ENCODE results near the gene LPP. TPM values are rescaled to one million over a fixed set of nuclear protein-coding genes. Genes with fewer than 3 reads are reported as not detected.

Gene LPP
- total and polyA plus RNA-seq, 2 of the 4 experiments (the other 2 are of a cell fraction), result 16.0 to 130 TPM

GRCh38 chr3:188727052-188727451, 573.1 kb downstream of the LPP start:
- ATAC-seq (ENCODE audit: low read depth), result no peak
- H3K4me1 ChIP-seq (ENCODE audit: control insufficient read depth, insufficient read depth, low read length), result no peaks in the 10 kb centered on the region
- BruUV-seq (replicated peaks), result no TSS peak
- no peak overlapping the region for H3K18ac ChIP-seq (ENCODE audit: low read depth, low read length)
- POLR2A ChIA-PET (ENCODE audit: unreplicated experiment), result no interaction called here
- H4K5ac ChIP-seq (ENCODE audit: low read depth, low read length), result no peak overlapping the region
- CTCF ChIA-PET, result interaction anchor here (1.3 kb wide), 1 partner anchor 21 kb away, joined by 3 read pairs; no protein-coding TSS in a partner anchor
- DNase-seq, result no peak
- no peak overlapping the region for H4K8ac ChIP-seq (ENCODE audit: low read depth in 2 of 2, low read length in 2 of 2)
- no peak overlapping the region for H2BK5ac ChIP-seq (ENCODE audit: low read depth, low read length, poor library complexity, severe bottlenecking)
- H2BK20ac ChIP-seq (ENCODE audit: low read depth, low read length), result no peak overlapping the region
- no peak overlapping the region for H3K14ac ChIP-seq (replicated peaks; ENCODE audit: low read depth, low read length)
- H3K4me3 ChIP-seq (ENCODE audit: insufficient read depth, low read depth, low read length), result no peak overlapping the region
- H3K4me2 ChIP-seq (ENCODE audit: low read depth, low read length), result no peak overlapping the region
- TF ChIP-seq CEBPB (IDR thresholded peaks at IDR 0.05; ENCODE audit: low read depth, low read length), result no peak
- no peak overlapping the region for H3K56ac ChIP-seq (ENCODE audit: extremely low read depth, insufficient read depth, low read length)
- H3K27me3 ChIP-seq (ENCODE audit: control insufficient read depth, insufficient read depth, low read length), result no peaks in the 10 kb centered on the region
- no peak overlapping the region for H2AK9ac ChIP-seq (replicated peaks; ENCODE audit: low read depth, low read length, poor library complexity)
- no peak overlapping the region for H3K23ac ChIP-seq (ENCODE audit: low read depth, low read length)
- H3K9ac ChIP-seq (ENCODE audit: low read depth, low read length), result no peak overlapping the region
- WGBS, 2 experiments (ENCODE audit: extremely low coverage in 2 of 2, insufficient read length in 1 of 2), result 100% methylated on average over 1 of the region's 2 CpGs; no CpG with 5 or more reads in 1 of the 2 experiments
- H3K79me1 ChIP-seq (ENCODE audit: low read depth in 1 of 2, low read length in 2 of 2), result peaks cover 32 to 66% of the 10 kb centered on the region in 2 experiments
- no peak overlapping the region for H2BK120ac ChIP-seq (ENCODE audit: low read depth, low read length)
- peaks cover 9% of the 10 kb centered on the region for H3K9me1 ChIP-seq (ENCODE audit: insufficient read depth, low read length)
- peaks cover 4% of the 10 kb centered on the region for H3K36me3 ChIP-seq (ENCODE audit: control insufficient read depth, insufficient read depth, low read length)
- no peak overlapping the region for H3K4ac ChIP-seq (ENCODE audit: low read depth, low read length)
- in situ Hi-C loops (cut with MboI; ENCODE audit: low sequenced_read_pairs) (no loop called here), dilution Hi-C loops (cut with HindIII; ENCODE audit: low sequenced_read_pairs, unreplicated experiment) (no loop called here), intact Hi-C loops (cut with micrococcal nuclease) (no loop called here)
- H4K20me1 ChIP-seq (ENCODE audit: insufficient read depth, low read length), result 0 out of 2 replicates have a peak, but pooled peaks cover 7% of the 10 kb centered on the region
- H2AFZ ChIP-seq (replicated peaks; ENCODE audit: low read length, poor library complexity), result no peak overlapping the region
- no peak overlapping the region for H3K27ac ChIP-seq (ENCODE audit: insufficient read depth, low read length)
- no peak overlapping the region for H4K91ac ChIP-seq (ENCODE audit: insufficient read depth, low read depth, low read length)
- H2AK5ac ChIP-seq (ENCODE audit: low read depth, low read length), result no peak overlapping the region
- H2BK15ac ChIP-seq (ENCODE audit: low read depth, low read length), result no peak overlapping the region
- H3K9me3 ChIP-seq (ENCODE audit: control insufficient read depth, insufficient read depth, low read length), result no peaks in the 10 kb centered on the region
